ENCODE results near the gene LMO1.

GRCh38 chr11:8221046-8221723 lies 42.5 kb downstream of the LMO1 start:
- TF ChIP-seq POLR2A (IDR thresholded peaks at IDR 0.05) (no peak), CTCF (IDR thresholded peaks at IDR 0.05) (no peak)
